DOHH2 (cell line): ENCODE measurements around the gene OBP2A.

Source experiments
- CTCF ChIP-seq: fragments of 200-600 bp; sonication (generic); IDR thresholded peaks from one replicate; pipeline ENCODE4 v1.5.1; 2014; ENCODE audit warnings: antibody characterized with exemption, mild to moderate bottlenecking, low read depth, low read length; ENCODE audit not compliant: poor library complexity, severe bottlenecking
- EZH2phosphoT487 ChIP-seq: fragments of 200-600 bp; sonication (generic); IDR thresholded peaks from 2 replicates; pipeline ENCODE4 v1.6.1; 2017; ENCODE audit warnings: borderline replicate concordance, mild to moderate bottlenecking, antibody characterized with exemption, low read length, moderate library complexity, mixed read lengths

GRCh38 chr9:135520916-135521607, 24.9 kb upstream of the OBP2A start, which contains the start of gene LCN1:
- TF ChIP-seq CTCF, result no peak
- TF ChIP-seq EZH2phosphoT487, result no peak
